ENCODE measurements around the gene IFI27. TPM values are rescaled to one million over a fixed set of nuclear protein-coding genes. Genes with fewer than 3 reads are reported as not detected.

IFI27 gene
- total and polyA plus RNA-seq, 9 donors = 44.5 to 413 (median 83.1) TPM

- H3K4me3 ChIP-seq = no peak overlapping the region
- H3K27me3 ChIP-seq = no peaks in the 10 kb centered on the region
- no peaks in the 10 kb centered on the region for H3K9me3 ChIP-seq
- intact Hi-C loops (cut with DNase I) = loop anchor here in 1 of 4 donors (5.0 kb wide), 1 partner anchor 34 kb away; no protein-coding TSS in a partner anchor
- WGBS, 3 donors = 82 to 88% (median 86%) methylated on average over 3 of the region's 3 CpGs
- no peak overlapping the region for H3K27ac ChIP-seq
- no peaks in the 10 kb centered on the region for H3K36me3 ChIP-seq
- H3K4me1 ChIP-seq (ENCODE audit: insufficient read depth) = no peaks in the 10 kb centered on the region
- DNase-seq = no peak
- TF ChIP-seq, protein P1, sequence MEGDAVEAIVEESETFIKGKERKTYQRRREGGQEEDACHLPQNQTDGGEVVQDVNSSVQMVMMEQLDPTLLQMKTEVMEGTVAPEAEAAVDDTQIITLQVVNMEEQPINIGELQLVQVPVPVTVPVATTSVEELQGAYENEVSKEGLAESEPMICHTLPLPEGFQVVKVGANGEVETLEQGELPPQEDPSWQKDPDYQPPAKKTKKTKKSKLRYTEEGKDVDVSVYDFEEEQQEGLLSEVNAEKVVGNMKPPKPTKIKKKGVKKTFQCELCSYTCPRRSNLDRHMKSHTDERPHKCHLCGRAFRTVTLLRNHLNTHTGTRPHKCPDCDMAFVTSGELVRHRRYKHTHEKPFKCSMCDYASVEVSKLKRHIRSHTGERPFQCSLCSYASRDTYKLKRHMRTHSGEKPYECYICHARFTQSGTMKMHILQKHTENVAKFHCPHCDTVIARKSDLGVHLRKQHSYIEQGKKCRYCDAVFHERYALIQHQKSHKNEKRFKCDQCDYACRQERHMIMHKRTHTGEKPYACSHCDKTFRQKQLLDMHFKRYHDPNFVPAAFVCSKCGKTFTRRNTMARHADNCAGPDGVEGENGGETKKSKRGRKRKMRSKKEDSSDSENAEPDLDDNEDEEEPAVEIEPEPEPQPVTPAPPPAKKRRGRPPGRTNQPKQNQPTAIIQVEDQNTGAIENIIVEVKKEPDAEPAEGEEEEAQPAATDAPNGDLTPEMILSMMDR (IDR thresholded peaks at IDR 0.05) = no peak
- TF ChIP-seq POLR2A (IDR thresholded peaks at IDR 0.05) (no peak), EP300 (IDR thresholded peaks at IDR 0.05) (no peak)
Observed at GRCh38 chr14:94143239-94143638, 32.7 kb downstream of the IFI27 start.

DNA sequence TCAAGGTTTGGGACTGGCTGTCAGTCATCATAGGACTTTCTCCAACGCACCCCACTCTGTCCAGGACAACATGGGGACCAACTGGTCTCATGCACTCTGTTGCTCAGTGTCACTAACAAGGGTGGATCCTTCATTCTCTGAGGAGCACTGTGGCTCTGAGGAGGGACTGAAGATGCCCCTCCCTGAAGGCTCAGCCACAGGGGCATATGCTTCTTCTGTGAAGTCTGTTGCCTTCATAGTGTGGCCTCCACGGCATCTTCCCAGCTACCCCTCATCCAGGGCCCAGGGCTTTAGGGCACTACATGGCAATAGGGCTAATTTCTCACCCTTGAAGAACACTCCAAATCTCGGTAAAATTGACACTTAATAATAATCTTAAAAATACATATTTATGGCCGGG is 33.2 kb downstream of the IFI27 start:
- no peak overlapping the region for H3K4me3 ChIP-seq
- no peaks in the 10 kb centered on the region for H3K4me1 ChIP-seq (ENCODE audit: insufficient read depth)
- no peaks in the 10 kb centered on the region for H3K36me3 ChIP-seq
- H3K27me3 ChIP-seq = no peaks in the 10 kb centered on the region
- 88 to 97% (median 95%) methylated on average over 4 of the region's 4 CpGs for WGBS, 3 donors
- no peak for DNase-seq
- TF ChIP-seq POLR2A (IDR thresholded peaks at IDR 0.05) = no peak
- TF ChIP-seq, protein P1 (IDR thresholded peaks at IDR 0.05) = no peak
- TF ChIP-seq EP300 (IDR thresholded peaks at IDR 0.05) = no peak
- no peaks in the 10 kb centered on the region for H3K9me3 ChIP-seq
- H3K27ac ChIP-seq = no peak overlapping the region
- intact Hi-C loops (cut with DNase I) = loop anchor here in 1 of 4 donors (5.0 kb wide), 1 partner anchor 34 kb away; no protein-coding TSS in a partner anchor

DNA sequence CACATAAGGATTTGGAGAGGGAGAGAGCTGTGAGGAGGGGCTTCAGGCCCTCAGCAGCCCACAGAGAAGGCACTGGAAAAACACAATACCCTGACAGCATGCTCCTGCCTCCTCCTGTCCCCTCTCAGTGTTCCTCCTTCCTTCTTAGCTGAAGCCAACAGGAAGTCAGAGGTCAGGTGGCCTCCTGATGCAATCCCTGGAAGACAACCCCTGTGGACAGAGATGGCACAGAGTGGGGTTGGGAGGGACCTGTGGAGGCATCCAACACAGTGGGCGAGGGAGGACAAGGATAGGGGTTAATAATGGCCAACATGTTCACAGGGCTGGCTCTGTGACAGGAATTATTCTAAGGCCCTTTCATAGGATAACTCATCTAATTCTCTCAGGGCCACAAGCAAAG is 34.2 kb downstream of the IFI27 start:
- Histone ChIP-seq H3K4me3 (no peak overlapping the region), H3K27me3 (no peaks in the 10 kb centered on the region), H3K27ac (no peak overlapping the region), H3K36me3 (no peaks in the 10 kb centered on the region), H3K4me1 (ENCODE audit: insufficient read depth) (no peaks in the 10 kb centered on the region), H3K9me3 (no peaks in the 10 kb centered on the region)
- TF ChIP-seq POLR2A (IDR thresholded peaks at IDR 0.05) (no peak), EP300 (IDR thresholded peaks at IDR 0.05) (no peak)
- TF ChIP-seq, protein P1 (IDR thresholded peaks at IDR 0.05) = no peak
- 60 to 88% (median 71%) methylated on average over 1 of the region's 1 CpG for WGBS, 3 donors
- no peak for DNase-seq
- intact Hi-C loops (cut with DNase I) = loop anchor here in 1 of 4 donors (5.0 kb wide), 1 partner anchor 33 kb away; no protein-coding TSS in a partner anchor

DNA sequence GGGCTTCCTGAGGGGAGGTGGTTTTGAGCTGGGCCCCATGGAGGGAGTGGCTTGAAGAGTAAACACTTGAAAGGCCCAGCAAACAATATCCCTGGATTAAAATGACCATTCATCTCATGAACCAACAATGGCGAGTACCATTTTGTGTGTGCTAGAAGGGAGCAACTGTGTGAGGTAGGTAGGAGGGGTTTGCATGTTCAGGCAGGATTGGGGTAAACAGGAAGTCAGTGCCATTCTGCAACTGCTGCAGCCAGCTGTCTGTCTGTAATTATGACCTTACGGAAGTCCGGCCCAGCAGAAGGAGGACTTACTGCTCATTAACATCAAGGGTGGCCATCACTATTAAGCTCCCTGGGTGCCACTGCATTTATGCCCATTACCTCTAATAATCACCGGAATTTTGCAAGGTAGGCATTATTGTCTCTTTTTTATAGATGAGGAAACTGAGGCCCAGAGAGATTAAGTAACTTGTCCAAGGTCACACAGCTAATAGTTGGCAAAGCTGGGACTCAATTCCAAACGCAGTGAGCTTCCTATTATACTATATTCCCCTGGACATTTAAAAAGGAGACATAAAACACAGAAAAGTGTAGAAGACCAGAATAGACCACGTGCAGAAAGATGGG is 35.5 kb downstream of the IFI27 start:
- Histone ChIP-seq H3K27me3 (no peaks in the 10 kb centered on the region), H3K9me3 (no peaks in the 10 kb centered on the region), H3K4me3 (no peak overlapping the region), H3K36me3 (no peaks in the 10 kb centered on the region), H3K4me1 (ENCODE audit: insufficient read depth) (no peaks in the 10 kb centered on the region), H3K27ac (no peak overlapping the region)
- intact Hi-C loops (cut with DNase I) = no loop called here
- 52 to 84% (median 82%) methylated on average over 6 of the region's 6 CpGs for WGBS, 3 donors
- DNase-seq = no peak
- TF ChIP-seq POLR2A (IDR thresholded peaks at IDR 0.05) = no peak
- no peak for TF ChIP-seq EP300 (IDR thresholded peaks at IDR 0.05)
- TF ChIP-seq, protein P1 (IDR thresholded peaks at IDR 0.05) = no peak

Data from ovary (tissue), 9 donors.